ENCODE measurements around the gene RAG2.

The RAG2 gene

DNA sequence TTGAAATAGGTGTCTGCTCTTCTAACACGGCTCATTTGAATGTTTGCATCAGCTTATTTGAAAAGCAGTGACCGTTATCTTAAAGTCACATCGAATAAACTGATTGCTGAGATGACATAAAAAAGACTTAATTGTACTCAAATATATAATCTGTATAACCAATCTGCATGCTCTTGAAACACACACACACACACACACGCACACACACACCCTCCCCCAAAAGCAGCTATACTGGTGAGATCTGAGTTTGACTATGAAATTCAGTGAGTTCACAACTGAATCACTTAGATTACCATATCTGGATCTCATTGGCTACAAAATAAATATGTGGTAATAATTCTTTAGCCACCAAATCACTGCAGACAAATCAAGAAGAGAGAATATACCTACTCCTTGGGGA lies 7.5 kb downstream of the RAG2 start:
- H2BK12ac ChIP-seq (ENCODE audit: low read length in 2 of 2) = no peak overlapping the region
- no peak overlapping the region for H2BK15ac ChIP-seq (ENCODE audit: low read depth, poor library complexity, severe bottlenecking)
- H3K4me3 ChIP-seq (ENCODE audit: insufficient read depth in 1 of 2, low read depth in 1 of 2, low read length in 2 of 2) = no peak overlapping the region
- no peak overlapping the region for H3K9ac ChIP-seq (ENCODE audit: low read length)
- no peak overlapping the region for H3K18ac ChIP-seq (ENCODE audit: low read depth in 1 of 2, low read length in 2 of 2)
- no peaks in the 10 kb centered on the region for H3K4me1 ChIP-seq (ENCODE audit: control insufficient read depth, insufficient read depth, low read depth, low read length)
- no peak overlapping the region for H3K23ac ChIP-seq (ENCODE audit: low read length in 2 of 2)
- peaks cover 0 to 12% of the 10 kb centered on the region in 2 experiments for H3K27me3 ChIP-seq (ENCODE audit: control insufficient read depth in 1 of 2, insufficient read depth in 1 of 2, low read length in 2 of 2)
- H3K4me2 ChIP-seq (ENCODE audit: low read length, poor library complexity, severe bottlenecking) = no peak overlapping the region
- H3K36me3 ChIP-seq (ENCODE audit: control insufficient read depth in 1 of 2, insufficient read depth in 2 of 2, low read depth in 1 of 2, low read length in 2 of 2) = no peaks in the 10 kb centered on the region
- H3K27ac ChIP-seq (ENCODE audit: low read length, poor library complexity, severe bottlenecking) = no peak overlapping the region
- WGBS = 76% methylated on average over 2 of the region's 4 CpGs
- H4K8ac ChIP-seq (ENCODE audit: low read length) = no peak overlapping the region
- no peak overlapping the region for H3K14ac ChIP-seq (ENCODE audit: low read length in 2 of 2)
- no peak overlapping the region for H2BK120ac ChIP-seq (ENCODE audit: low read depth, low read length)
- peaks cover 4% of the 10 kb centered on the region for H3K79me1 ChIP-seq (replicated peaks; ENCODE audit: low read length, poor library complexity, severe bottlenecking)
- H4K91ac ChIP-seq (ENCODE audit: low read length) = no peak overlapping the region
- H2AFZ ChIP-seq (ENCODE audit: low read depth, low read length) = no peak overlapping the region
- H2BK5ac ChIP-seq (ENCODE audit: low read depth, low read length, poor library complexity, severe bottlenecking) = no peak overlapping the region
- no peak for DNase-seq
- H3K4ac ChIP-seq (ENCODE audit: low read depth in 1 of 2, low read length in 2 of 2) = no peak overlapping the region
- no peaks in the 10 kb centered on the region for H3K9me3 ChIP-seq (ENCODE audit: control insufficient read depth, low read length)
- H2AK5ac ChIP-seq (ENCODE audit: low read length, severe bottlenecking) = no peak overlapping the region

GRCh38 chr11:36588099-36588498 lies 9.9 kb downstream of the RAG2 start:
- H2BK5ac ChIP-seq (ENCODE audit: low read depth, low read length, poor library complexity, severe bottlenecking) = no peak overlapping the region
- no peak overlapping the region for H3K4me2 ChIP-seq (ENCODE audit: low read length, poor library complexity, severe bottlenecking)
- no peak overlapping the region for H3K9ac ChIP-seq (ENCODE audit: low read length)
- no peaks in the 10 kb centered on the region for H3K4me1 ChIP-seq (ENCODE audit: control insufficient read depth, insufficient read depth, low read depth, low read length)
- no peak overlapping the region for H4K8ac ChIP-seq (ENCODE audit: low read length)
- H3K9me3 ChIP-seq (ENCODE audit: control insufficient read depth, low read length) = no peaks in the 10 kb centered on the region
- H3K4me3 ChIP-seq (ENCODE audit: insufficient read depth in 1 of 2, low read depth in 1 of 2, low read length in 2 of 2) = no peak overlapping the region
- peaks cover 0 to 12% of the 10 kb centered on the region in 2 experiments for H3K27me3 ChIP-seq (ENCODE audit: control insufficient read depth in 1 of 2, insufficient read depth in 1 of 2, low read length in 2 of 2)
- 8% methylated on average over 1 of the region's 1 CpG for WGBS
- no peak for DNase-seq
- no peak overlapping the region for H2AFZ ChIP-seq (ENCODE audit: low read depth, low read length)
- no peak overlapping the region for H2AK5ac ChIP-seq (ENCODE audit: low read length, severe bottlenecking)
- H3K27ac ChIP-seq (ENCODE audit: low read length, poor library complexity, severe bottlenecking) = no peak overlapping the region
- no peak overlapping the region for H3K4ac ChIP-seq (ENCODE audit: low read depth in 1 of 2, low read length in 2 of 2)
- no peak overlapping the region for H2BK12ac ChIP-seq (ENCODE audit: low read length in 2 of 2)
- H3K14ac ChIP-seq (ENCODE audit: low read length in 2 of 2) = no peak overlapping the region
- no peak overlapping the region for H4K91ac ChIP-seq (ENCODE audit: low read length)
- no peak overlapping the region for H3K18ac ChIP-seq (ENCODE audit: low read depth in 1 of 2, low read length in 2 of 2)
- H3K79me1 ChIP-seq (replicated peaks; ENCODE audit: low read length, poor library complexity, severe bottlenecking) = no peaks in the 10 kb centered on the region
- no peaks in the 10 kb centered on the region for H3K36me3 ChIP-seq (ENCODE audit: control insufficient read depth in 1 of 2, insufficient read depth in 2 of 2, low read depth in 1 of 2, low read length in 2 of 2)
- H3K23ac ChIP-seq (ENCODE audit: low read length in 2 of 2) = no peak overlapping the region
- H2BK15ac ChIP-seq (ENCODE audit: low read depth, poor library complexity, severe bottlenecking) = no peak overlapping the region
- H2BK120ac ChIP-seq (ENCODE audit: low read depth, low read length) = no peak overlapping the region

GRCh38 chr11:36586543-36586942 lies 11.5 kb downstream of the RAG2 start:
- Histone ChIP-seq H3K18ac (ENCODE audit: low read depth in 1 of 2, low read length in 2 of 2) (no peak overlapping the region), H2BK5ac (ENCODE audit: low read depth, low read length, poor library complexity, severe bottlenecking) (no peak overlapping the region), H3K14ac (ENCODE audit: low read length in 2 of 2) (no peak overlapping the region), H2BK15ac (ENCODE audit: low read depth, poor library complexity, severe bottlenecking) (no peak overlapping the region), H4K8ac (ENCODE audit: low read length) (no peak overlapping the region), H3K4me2 (ENCODE audit: low read length, poor library complexity, severe bottlenecking) (no peak overlapping the region), H3K4ac (ENCODE audit: low read depth in 1 of 2, low read length in 2 of 2) (no peak overlapping the region), H2BK12ac (ENCODE audit: low read length in 2 of 2) (no peak overlapping the region), H2AK5ac (ENCODE audit: low read length, severe bottlenecking) (no peak overlapping the region), H3K23ac (ENCODE audit: low read length in 2 of 2) (no peak overlapping the region), H2BK120ac (ENCODE audit: low read depth, low read length) (no peak overlapping the region), H3K27me3 (ENCODE audit: control insufficient read depth in 1 of 2, insufficient read depth in 1 of 2, low read length in 2 of 2) (peaks cover 0 to 7% of the 10 kb centered on the region in 2 experiments), H3K9ac (ENCODE audit: low read length) (no peak overlapping the region), H3K9me3 (ENCODE audit: control insufficient read depth, low read length) (peaks cover 6% of the 10 kb centered on the region), H3K4me3 (ENCODE audit: insufficient read depth in 1 of 2, low read depth in 1 of 2, low read length in 2 of 2) (no peak overlapping the region), H4K91ac (ENCODE audit: low read length) (no peak overlapping the region), H3K79me1 (replicated peaks; ENCODE audit: low read length, poor library complexity, severe bottlenecking) (no peaks in the 10 kb centered on the region), H3K36me3 (ENCODE audit: control insufficient read depth in 1 of 2, insufficient read depth in 2 of 2, low read depth in 1 of 2, low read length in 2 of 2) (no peaks in the 10 kb centered on the region), H3K27ac (ENCODE audit: low read length, poor library complexity, severe bottlenecking) (no peak overlapping the region), H2AFZ (ENCODE audit: low read depth, low read length) (no peak overlapping the region), H3K4me1 (ENCODE audit: control insufficient read depth, insufficient read depth, low read depth, low read length) (no peaks in the 10 kb centered on the region)
- no peak for DNase-seq

DNA sequence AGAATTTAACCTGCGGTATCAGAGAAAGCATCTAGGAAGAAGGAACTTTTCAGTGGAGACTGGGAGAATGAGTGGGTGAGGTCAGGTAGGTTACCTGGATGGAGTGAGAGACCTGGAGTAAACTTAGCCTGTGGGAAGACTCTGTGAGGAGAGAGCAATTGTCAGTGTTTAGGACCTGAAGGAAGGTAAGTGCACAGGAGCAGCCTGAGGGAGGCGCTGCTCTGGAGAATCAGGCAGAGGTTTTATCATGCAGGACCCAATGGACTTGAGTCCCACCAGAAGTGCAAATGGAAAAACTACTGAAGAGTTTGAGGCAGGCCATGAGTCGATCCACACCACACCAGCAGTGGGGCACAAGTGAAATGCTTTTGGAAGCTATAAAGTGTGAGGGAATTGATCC lies 14.4 kb downstream of the RAG2 start:
- Histone ChIP-seq H3K36me3 (ENCODE audit: control insufficient read depth in 1 of 2, insufficient read depth in 2 of 2, low read depth in 1 of 2, low read length in 2 of 2) (no peaks in the 10 kb centered on the region), H4K91ac (ENCODE audit: low read length) (no peak overlapping the region), H3K27ac (ENCODE audit: low read length, poor library complexity, severe bottlenecking) (no peak overlapping the region), H3K23ac (ENCODE audit: low read length in 2 of 2) (no peak overlapping the region), H3K4ac (ENCODE audit: low read depth in 1 of 2, low read length in 2 of 2) (no peak overlapping the region), H3K4me1 (ENCODE audit: control insufficient read depth, insufficient read depth, low read depth, low read length) (no peaks in the 10 kb centered on the region), H3K27me3 (ENCODE audit: control insufficient read depth in 1 of 2, insufficient read depth in 1 of 2, low read length in 2 of 2) (no peaks in the 10 kb centered on the region), H2BK120ac (ENCODE audit: low read depth, low read length) (no peak overlapping the region), H2BK5ac (ENCODE audit: low read depth, low read length, poor library complexity, severe bottlenecking) (no peak overlapping the region), H3K4me2 (ENCODE audit: low read length, poor library complexity, severe bottlenecking) (no peak overlapping the region), H4K8ac (ENCODE audit: low read length) (no peak overlapping the region), H3K4me3 (ENCODE audit: insufficient read depth in 1 of 2, low read depth in 1 of 2, low read length in 2 of 2) (no peak overlapping the region), H2AK5ac (ENCODE audit: low read length, severe bottlenecking) (no peak overlapping the region), H3K9me3 (ENCODE audit: control insufficient read depth, low read length) (peaks cover 10% of the 10 kb centered on the region), H2AFZ (ENCODE audit: low read depth, low read length) (no peak overlapping the region), H3K79me1 (replicated peaks; ENCODE audit: low read length, poor library complexity, severe bottlenecking) (no peaks in the 10 kb centered on the region), H2BK15ac (ENCODE audit: low read depth, poor library complexity, severe bottlenecking) (no peak overlapping the region), H3K18ac (ENCODE audit: low read depth in 1 of 2, low read length in 2 of 2) (no peak overlapping the region), H3K9ac (ENCODE audit: low read length) (no peak overlapping the region), H3K14ac (ENCODE audit: low read length in 2 of 2) (no peak overlapping the region), H2BK12ac (ENCODE audit: low read length in 2 of 2) (no peak overlapping the region)
- 63% methylated on average over 3 of the region's 3 CpGs for WGBS
- DNase-seq = no peak

Data from mesenchymal stem cell (in vitro differentiated cells and primary cell).